HepG2 (cell line): Measurements from ENCODE around the gene USP30. TPM values are rescaled to one million over a fixed set of nuclear protein-coding genes. Genes with fewer than 3 reads are reported as not detected.

Source experiments
- GFI1 ChIP-seq: sonication (generic); formaldehyde crosslinking; IDR thresholded peaks from 2 replicates; pipeline ENCODE4 v1.5.0; 2020; ENCODE audit warnings: missing genetic modification reagents, mild to moderate bottlenecking, borderline replicate concordance
- NBN ChIP-seq: fragments of 450-650 bp; conservative IDR thresholded peaks from 2 replicates; pipeline ENCODE4 v1.6.1; 2017
- NR2F6 ChIP-seq, 2 experiments: IDR thresholded peaks; 2 replicates each; pipeline ENCODE4 v1.6.1; 2016; ENCODE audit warnings: antibody characterized with exemption in 1 of 2, mild to moderate bottlenecking in 1 of 2
- PHB2 ChIP-seq: fragments of 450-650 bp; IDR thresholded peaks from 2 replicates; pipeline ENCODE4 v1.6.1; 2018; ENCODE audit not compliant: partially characterized antibody
- RBM39 ChIP-seq: fragments of 200-400 bp; formaldehyde crosslinking; IDR thresholded peaks from one replicate; pipeline ENCODE4 v1.6.1; 2018; ENCODE audit warnings: antibody characterized with exemption, mild to moderate bottlenecking, low read depth, low read length; ENCODE audit not compliant: poor library complexity, severe bottlenecking
- SP140L ChIP-seq: sonication (generic); formaldehyde crosslinking; IDR thresholded peaks from 2 replicates; pipeline ENCODE4 v1.4.0; 2020; ENCODE audit warnings: missing genetic modification reagents, borderline replicate concordance
- TOPORS ChIP-seq: sonication (generic); formaldehyde crosslinking; IDR thresholded peaks from 2 replicates; pipeline ENCODE4 v1.8.0; 2023; ENCODE audit warnings: mild to moderate bottlenecking, missing genetic modification reagents
- ZBTB8A ChIP-seq: sonication (generic); formaldehyde crosslinking; IDR thresholded peaks from 2 replicates; pipeline ENCODE4 v1.4.0; 2020; ENCODE audit warnings: mild to moderate bottlenecking, low read depth, missing genetic modification reagents, borderline replicate concordance
- ZFP36L1 ChIP-seq: sonication (generic); formaldehyde crosslinking; IDR thresholded peaks from 2 replicates; pipeline ENCODE4 v1.8.0; 2022; ENCODE audit warnings: mild to moderate bottlenecking, missing genetic modification reagents, moderate library complexity
- ZFP62 ChIP-seq: sonication (generic); formaldehyde crosslinking; IDR thresholded peaks from 2 replicates; pipeline ENCODE4 v1.4.0; 2020; ENCODE audit warnings: missing genetic modification reagents
- ZNF550 ChIP-seq: sonication (generic); formaldehyde crosslinking; IDR thresholded peaks from 2 replicates; pipeline ENCODE4 v1.4.0; 2020; ENCODE audit warnings: mild to moderate bottlenecking, missing genetic modification reagents, borderline replicate concordance
- ZNF557 ChIP-seq: sonication (generic); formaldehyde crosslinking; IDR thresholded peaks from 2 replicates; pipeline ENCODE4 v1.4.0; 2020; ENCODE audit warnings: missing genetic modification reagents
- ZNF652 ChIP-seq: IDR thresholded peaks from 2 replicates; pipeline ENCODE4 v1.6.1; 2016; ENCODE audit warnings: low read depth, borderline replicate concordance
- ZNF761 ChIP-seq: sonication (generic); formaldehyde crosslinking; conservative IDR thresholded peaks from 2 replicates; pipeline ENCODE4 v1.4.0; 2020; ENCODE audit warnings: mild to moderate bottlenecking, missing genetic modification reagents
- ZSCAN30 ChIP-seq: sonication (generic); formaldehyde crosslinking; IDR thresholded peaks from 2 replicates; pipeline ENCODE4 v1.5.0; 2020; ENCODE audit warnings: mild to moderate bottlenecking, missing genetic modification reagents
- polyA plus RNA-seq, 8 experiments: library from polyadenylated mRNA; depleted of rRNA in 3 of 8; stranded (reverse) in 7 of 8; unstranded in 1 of 8; fragments of >200 nt; fragmentation: Illumina TruSeq in 4 of 8; extraction: Trizol in 4 of 8; gene quantifications; 2 replicates each; pipeline versions ENCODE4 v1.2.1 to v1.2.3, GENCODE V29; 2011 to 2016; ENCODE audit warnings: low read depth in 4 of 8, missing spikeins in 1 of 8, mixed read lengths in 1 of 8; ENCODE audit not compliant: insufficient read depth in 1 of 8
- total RNA-seq, 5 experiments: library from RNA; depleted of rRNA; stranded (reverse); fragments of >200 nt; fragmentation: Illumina TruSeq; extraction: Trizol; gene quantifications; 2 replicates each; pipeline ENCODE4 v1.2.3, GENCODE V29; 2016; ENCODE audit warnings: low read depth in 1 of 5
- TF ChIP-seq, protein P1 (sequence below): sonication (generic); formaldehyde crosslinking; IDR thresholded peaks from 2 replicates; pipeline ENCODE4 v1.4.0; 2020; ENCODE audit warnings: missing genetic modification reagents, borderline replicate concordance
- TF ChIP-seq, protein P2 (sequence below): IDR thresholded peaks from 2 replicates; pipeline ENCODE4 v1.6.1; 2018; ENCODE audit warnings: missing genetic modification reagents, mild to moderate bottlenecking, missing compliant biosample characterization
- TF ChIP-seq, protein P3 (sequence below): sonication (generic); formaldehyde crosslinking; IDR thresholded peaks from 2 replicates; pipeline ENCODE4 v1.9.0; 2022; ENCODE audit warnings: missing genetic modification reagents, mild to moderate bottlenecking, borderline replicate concordance
- TF ChIP-seq, protein P4 (sequence below): sonication (generic); formaldehyde crosslinking; IDR thresholded peaks from 2 replicates; pipeline ENCODE4 v1.4.0; 2020; ENCODE audit warnings: low read depth, missing genetic modification reagents

The USP30 gene
- total and polyA plus RNA-seq, 2 of the 13 experiments (the other 11 are each of a cell fraction or from before 2014, with no cell fraction given) = 11.2 to 20.8 TPM

DNA sequence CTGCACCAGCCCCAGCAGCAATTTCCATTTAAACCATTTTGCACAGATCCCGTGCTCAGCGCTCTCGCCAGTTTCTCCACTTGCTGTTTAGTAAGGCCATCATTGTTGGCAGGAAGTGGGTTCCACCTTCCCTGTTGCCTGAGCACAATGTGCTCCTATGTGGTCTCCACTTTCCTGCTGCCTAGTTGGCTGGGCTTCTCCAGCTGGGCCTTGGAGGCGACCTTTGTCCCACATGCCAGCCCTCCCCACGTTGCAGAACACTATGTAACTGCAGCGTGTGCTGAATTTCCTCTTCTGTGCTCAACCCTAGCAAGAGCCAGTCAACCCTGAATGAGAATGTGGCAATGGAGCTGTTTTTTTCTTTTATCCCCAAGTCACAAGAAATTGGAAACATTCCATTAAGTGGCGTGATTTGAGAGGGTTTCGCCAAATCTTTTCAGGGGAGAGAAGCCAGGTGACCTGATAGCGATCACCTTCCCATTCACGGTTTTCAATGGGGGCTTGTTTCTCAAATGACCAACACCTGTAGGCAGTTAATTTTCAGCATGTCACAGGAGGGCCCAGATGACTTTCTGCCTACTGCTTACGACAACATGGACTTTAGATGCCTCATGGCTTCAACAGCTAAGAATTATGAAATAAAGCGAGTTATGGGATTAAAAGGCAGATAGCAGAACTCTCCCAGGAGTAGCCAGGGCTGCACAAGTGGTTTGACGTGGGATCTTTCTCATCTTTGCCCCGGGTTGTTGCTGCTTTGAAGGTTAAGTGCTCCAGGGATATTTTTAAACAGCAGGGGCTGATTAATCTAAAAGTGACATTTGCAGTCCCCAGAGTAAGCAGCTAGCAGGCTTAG lies 63.6 kb downstream of the USP30 start, which contains the start of gene ACACB (continued):
- TF ChIP-seq, protein P1, sequence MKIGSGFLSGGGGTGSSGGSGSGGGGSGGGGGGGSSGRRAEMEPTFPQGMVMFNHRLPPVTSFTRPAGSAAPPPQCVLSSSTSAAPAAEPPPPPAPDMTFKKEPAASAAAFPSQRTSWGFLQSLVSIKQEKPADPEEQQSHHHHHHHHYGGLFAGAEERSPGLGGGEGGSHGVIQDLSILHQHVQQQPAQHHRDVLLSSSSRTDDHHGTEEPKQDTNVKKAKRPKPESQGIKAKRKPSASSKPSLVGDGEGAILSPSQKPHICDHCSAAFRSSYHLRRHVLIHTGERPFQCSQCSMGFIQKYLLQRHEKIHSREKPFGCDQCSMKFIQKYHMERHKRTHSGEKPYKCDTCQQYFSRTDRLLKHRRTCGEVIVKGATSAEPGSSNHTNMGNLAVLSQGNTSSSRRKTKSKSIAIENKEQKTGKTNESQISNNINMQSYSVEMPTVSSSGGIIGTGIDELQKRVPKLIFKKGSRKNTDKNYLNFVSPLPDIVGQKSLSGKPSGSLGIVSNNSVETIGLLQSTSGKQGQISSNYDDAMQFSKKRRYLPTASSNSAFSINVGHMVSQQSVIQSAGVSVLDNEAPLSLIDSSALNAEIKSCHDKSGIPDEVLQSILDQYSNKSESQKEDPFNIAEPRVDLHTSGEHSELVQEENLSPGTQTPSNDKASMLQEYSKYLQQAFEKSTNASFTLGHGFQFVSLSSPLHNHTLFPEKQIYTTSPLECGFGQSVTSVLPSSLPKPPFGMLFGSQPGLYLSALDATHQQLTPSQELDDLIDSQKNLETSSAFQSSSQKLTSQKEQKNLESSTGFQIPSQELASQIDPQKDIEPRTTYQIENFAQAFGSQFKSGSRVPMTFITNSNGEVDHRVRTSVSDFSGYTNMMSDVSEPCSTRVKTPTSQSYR (CRISPR knock-in tag) = peak; percentile 58; the same call in 1 of the 2 replicates
- TF ChIP-seq ZBTB8A (CRISPR knock-in tag) = no peak
- 0 out of 2 replicates have a peak, but pooled peaks have one; percentile 11 for TF ChIP-seq NR2F6 (IDR thresholded peaks at IDR 0.05)
- TF ChIP-seq NR2F6 (CRISPR knock-in tag; IDR thresholded peaks at IDR 0.05) = peak; percentile 70
- TF ChIP-seq ZFP62 (CRISPR knock-in tag) = no peak
- TF ChIP-seq ZSCAN30 (CRISPR knock-in tag) = no peak
- TF ChIP-seq ZNF652 (CRISPR knock-in tag) = no peak
- peak; percentile 50 for TF ChIP-seq GFI1 (CRISPR knock-in tag)
- TF ChIP-seq, protein P2, sequence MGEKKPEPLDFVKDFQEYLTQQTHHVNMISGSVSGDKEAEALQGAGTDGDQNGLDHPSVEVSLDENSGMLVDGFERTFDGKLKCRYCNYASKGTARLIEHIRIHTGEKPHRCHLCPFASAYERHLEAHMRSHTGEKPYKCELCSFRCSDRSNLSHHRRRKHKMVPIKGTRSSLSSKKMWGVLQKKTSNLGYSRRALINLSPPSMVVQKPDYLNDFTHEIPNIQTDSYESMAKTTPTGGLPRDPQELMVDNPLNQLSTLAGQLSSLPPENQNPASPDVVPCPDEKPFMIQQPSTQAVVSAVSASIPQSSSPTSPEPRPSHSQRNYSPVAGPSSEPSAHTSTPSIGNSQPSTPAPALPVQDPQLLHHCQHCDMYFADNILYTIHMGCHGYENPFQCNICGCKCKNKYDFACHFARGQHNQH (CRISPR knock-in tag) = peak; percentile 70; the same call in 1 of the 2 replicates
- TF ChIP-seq ZNF761 (CRISPR knock-in tag) = 0 out of 2 replicates have a peak, but pooled peaks have one; percentile 62
- TF ChIP-seq PHB2 = no peak
- no peak for TF ChIP-seq SP140L (CRISPR knock-in tag)
- TF ChIP-seq, protein P3, sequence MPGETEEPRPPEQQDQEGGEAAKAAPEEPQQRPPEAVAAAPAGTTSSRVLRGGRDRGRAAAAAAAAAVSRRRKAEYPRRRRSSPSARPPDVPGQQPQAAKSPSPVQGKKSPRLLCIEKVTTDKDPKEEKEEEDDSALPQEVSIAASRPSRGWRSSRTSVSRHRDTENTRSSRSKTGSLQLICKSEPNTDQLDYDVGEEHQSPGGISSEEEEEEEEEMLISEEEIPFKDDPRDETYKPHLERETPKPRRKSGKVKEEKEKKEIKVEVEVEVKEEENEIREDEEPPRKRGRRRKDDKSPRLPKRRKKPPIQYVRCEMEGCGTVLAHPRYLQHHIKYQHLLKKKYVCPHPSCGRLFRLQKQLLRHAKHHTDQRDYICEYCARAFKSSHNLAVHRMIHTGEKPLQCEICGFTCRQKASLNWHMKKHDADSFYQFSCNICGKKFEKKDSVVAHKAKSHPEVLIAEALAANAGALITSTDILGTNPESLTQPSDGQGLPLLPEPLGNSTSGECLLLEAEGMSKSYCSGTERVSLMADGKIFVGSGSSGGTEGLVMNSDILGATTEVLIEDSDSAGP (CRISPR knock-in tag) = peak; percentile 76; the same call in 1 of the 2 replicates
- TF ChIP-seq ZFP36L1 (CRISPR knock-in tag) = no peak
- no peak for TF ChIP-seq RBM39
- no peak for TF ChIP-seq NBN
- TF ChIP-seq ZNF550 = no peak
- TF ChIP-seq ZNF557 (CRISPR knock-in tag) = no peak
- TF ChIP-seq TOPORS (CRISPR knock-in tag) = no peak
- TF ChIP-seq, protein P4, sequence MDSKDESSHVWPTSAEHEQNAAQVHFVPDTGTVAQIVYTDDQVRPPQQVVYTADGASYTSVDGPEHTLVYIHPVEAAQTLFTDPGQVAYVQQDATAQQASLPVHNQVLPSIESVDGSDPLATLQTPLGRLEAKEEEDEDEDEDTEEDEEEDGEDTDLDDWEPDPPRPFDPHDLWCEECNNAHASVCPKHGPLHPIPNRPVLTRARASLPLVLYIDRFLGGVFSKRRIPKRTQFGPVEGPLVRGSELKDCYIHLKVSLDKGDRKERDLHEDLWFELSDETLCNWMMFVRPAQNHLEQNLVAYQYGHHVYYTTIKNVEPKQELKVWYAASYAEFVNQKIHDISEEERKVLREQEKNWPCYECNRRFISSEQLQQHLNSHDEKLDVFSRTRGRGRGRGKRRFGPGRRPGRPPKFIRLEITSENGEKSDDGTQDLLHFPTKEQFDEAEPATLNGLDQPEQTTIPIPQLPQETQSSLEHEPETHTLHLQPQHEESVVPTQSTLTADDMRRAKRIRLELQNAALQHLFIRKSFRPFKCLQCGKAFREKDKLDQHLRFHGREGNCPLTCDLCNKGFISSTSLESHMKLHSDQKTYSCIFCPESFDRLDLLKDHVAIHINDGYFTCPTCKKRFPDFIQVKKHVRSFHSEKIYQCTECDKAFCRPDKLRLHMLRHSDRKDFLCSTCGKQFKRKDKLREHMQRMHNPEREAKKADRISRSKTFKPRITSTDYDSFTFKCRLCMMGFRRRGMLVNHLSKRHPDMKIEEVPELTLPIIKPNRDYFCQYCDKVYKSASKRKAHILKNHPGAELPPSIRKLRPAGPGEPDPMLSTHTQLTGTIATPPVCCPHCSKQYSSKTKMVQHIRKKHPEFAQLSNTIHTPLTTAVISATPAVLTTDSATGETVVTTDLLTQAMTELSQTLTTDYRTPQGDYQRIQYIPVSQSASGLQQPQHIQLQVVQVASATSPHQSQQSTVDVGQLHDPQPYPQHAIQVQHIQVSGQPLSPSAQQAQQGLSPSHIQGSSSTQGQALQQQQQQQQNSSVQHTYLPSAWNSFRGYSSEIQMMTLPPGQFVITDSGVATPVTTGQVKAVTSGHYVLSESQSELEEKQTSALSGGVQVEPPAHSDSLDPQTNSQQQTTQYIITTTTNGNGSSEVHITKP = peak; percentile 52; the same call in 1 of the 2 replicates
